ENCODE data around the gene KLC1.

The KLC1 gene

GRCh38 chr14:103749860-103750259 lies 120.8 kb downstream of the KLC1 start:
- TF ChIP-seq POLR2AphosphoS5 (IDR thresholded peaks at IDR 0.05; ENCODE audit: low read depth, low read length) (no peak), SPI1 (IDR thresholded peaks at IDR 0.05; ENCODE audit: low read depth, low read length) (no peak), POU2F2 (IDR thresholded peaks at IDR 0.05; ENCODE audit: low read depth, low read length) (no peak), PAX5 (IDR thresholded peaks at IDR 0.05; ENCODE audit: insufficient read depth, low read length, severe bottlenecking) (no peak), TAF1 (IDR thresholded peaks at IDR 0.05; ENCODE audit: low read depth, low read length) (no peak), POLR2A (IDR thresholded peaks at IDR 0.05; ENCODE audit: low read depth, low read length) (no peak)
- no peak for FAIRE-seq
- DNase-seq (ENCODE audit: insufficient read length, low spot score): no peak

Data from GM12891 (cell line).